Esophagus muscularis mucosa (tissue), 4 donors: ENCODE measurements around the gene HCST. TPM values are rescaled to one million over a fixed set of nuclear protein-coding genes. Genes with fewer than 3 reads are reported as not detected.

Experiments
- DNase-seq: peaks from one replicate; pipeline ENCODE4 v3.0.0-alpha.2; 2017; ENCODE audit errors: extremely low spot score
- H3K27ac ChIP-seq, 4 donors: fragments of 200-600 bp; sonication (generic); replicated peaks in 1 of 4; 1 replicate in 3 of 4; 2 replicates in 1 of 4; pipeline ENCODE4 v1.5.1; 2016 to 2019; ENCODE audit warnings: mild to moderate bottlenecking in 1 of 4
- H3K27me3 ChIP-seq, 4 donors: fragments of 200-600 bp; sonication (generic); one replicate each; pipeline versions ENCODE4 v1.5.1 to v1.6.0; 2016 to 2019
- H3K36me3 ChIP-seq, 4 donors: fragments of 200-600 bp; sonication (generic); one replicate each; pipeline ENCODE4 v1.5.1; 2016 to 2019
- H3K4me1 ChIP-seq, 4 donors: fragments of 200-600 bp; sonication (generic); one replicate each; pipeline ENCODE4 v1.5.1; 2016 to 2019
- H3K4me3 ChIP-seq, 4 donors: fragments of 200-600 bp; sonication (generic); 1 replicate in 2 of 4; 2 replicates in 2 of 4; pipeline ENCODE4 v1.5.1; 2016 to 2019; ENCODE audit warnings: mild to moderate bottlenecking in 4 of 4, moderate library complexity in 1 of 4
- H3K9me3 ChIP-seq, 4 donors: fragments of 200-600 bp; sonication (generic); 1 replicate in 3 of 4; 2 replicates in 1 of 4; pipeline ENCODE4 v1.5.1; 2016 to 2019
- CTCF ChIP-seq, 3 experiments: fragments of 200-600 bp in 2 of 3; fragments of 450-650 bp in 1 of 3; sonication (generic) in 2 of 3; IDR thresholded peaks; one replicate each; pipeline ENCODE4 v1.5.1; 2017 to 2019; ENCODE audit warnings: antibody characterized with exemption in 3 of 3, mild to moderate bottlenecking in 2 of 3, moderate library complexity in 1 of 3
- EP300 ChIP-seq: sonication (generic); formaldehyde crosslinking; IDR thresholded peaks from one replicate; pipeline ENCODE4 v1.6.1; 2017; ENCODE audit warnings: antibody characterized with exemption
- POLR2A ChIP-seq: fragments of 450-650 bp; IDR thresholded peaks from one replicate; pipeline ENCODE4 v1.6.1; 2017; ENCODE audit warnings: antibody characterized with exemption, moderate library complexity, mild to moderate bottlenecking, low read depth
- POLR2AphosphoS5 ChIP-seq, 2 donors: sonication (generic); formaldehyde crosslinking; IDR thresholded peaks; one replicate each; pipeline ENCODE4 v1.6.1; 2017; ENCODE audit warnings: antibody characterized with exemption in 2 of 2
- WGBS: methylation state at CpG from one replicate; pipeline ENCODE4 v1.1.5; 2018; 5-methylcytosine and 5-hydroxymethylcytosine counted together
- intact Hi-C: fragments of 100-400 bp; cut with DNase I; formaldehyde crosslinking; loops from one replicate; pipeline ENCODE4 v1.15.1; 2023
- total RNA-seq, 4 donors: library from RNA; depleted of rRNA; stranded (reverse); fragments of >200 nt; gene quantifications; one replicate each; pipeline versions ENCODE4 v1.1.0 to v1.2.1, GENCODE V29; 2016

Gene HCST
- total RNA-seq, 4 donors from 2014 or later: 3.7 to 14.6 TPM; not detected in 2

GRCh38 chr19:35874392-35874930 is 27.9 kb upstream of the HCST start:
- H3K27ac ChIP-seq: no peak overlapping the region
- H3K36me3 ChIP-seq: no peaks in the 10 kb centered on the region
- intact Hi-C loops: no loop called here
- H3K4me1 ChIP-seq: peaks cover 7 to 13% (median 11%) of the 10 kb centered on the region in 4 donors
- peaks cover 0 to 52% (median 7%) of the 10 kb centered on the region in 4 donors for H3K27me3 ChIP-seq
- no peaks in the 10 kb centered on the region for H3K9me3 ChIP-seq
- 94% methylated on average over 28 of the region's 32 CpGs for WGBS
- no peak for DNase-seq
- H3K4me3 ChIP-seq: no peak overlapping the region
- no peak for TF ChIP-seq POLR2A
- no peak for TF ChIP-seq EP300
- no peak for TF ChIP-seq CTCF (IDR thresholded peaks at IDR 0.05)
- no peak for TF ChIP-seq POLR2AphosphoS5 (IDR thresholded peaks at IDR 0.05)

- H3K4me3 ChIP-seq: no peak overlapping the region
- H3K4me1 ChIP-seq: peaks cover 0 to 9% (median 5%) of the 10 kb centered on the region in 4 donors
- DNase-seq: no peak
- TF ChIP-seq EP300 (no peak), POLR2AphosphoS5 (IDR thresholded peaks at IDR 0.05) (no peak)
- H3K27ac ChIP-seq: no peak overlapping the region
- no peaks in the 10 kb centered on the region for H3K36me3 ChIP-seq
- peaks cover 0 to 32% (median 0%) of the 10 kb centered on the region in 4 donors for H3K27me3 ChIP-seq
- intact Hi-C loops: no loop called here
- no peaks in the 10 kb centered on the region for H3K9me3 ChIP-seq
- WGBS: 39% methylated on average over 18 of the region's 23 CpGs
Observed at GRCh38 chr19:35879068-35879467, 23.3 kb upstream of the HCST start.

- peak; percentile 23 to 66 for TF ChIP-seq POLR2AphosphoS5 (IDR thresholded peaks at IDR 0.05)
- no peak for TF ChIP-seq EP300
- Histone ChIP-seq H3K9me3 (no peaks in the 10 kb centered on the region), H3K27ac (no peak overlapping the region), H3K27me3 (peaks cover 0 to 32% (median 0%) of the 10 kb centered on the region in 4 donors), H3K36me3 (no peaks in the 10 kb centered on the region), H3K4me1 (peaks cover 0 to 9% (median 5%) of the 10 kb centered on the region in 4 donors), H3K4me3 (no peak overlapping the region)
- 4% methylated on average over 23 of the region's 28 CpGs for WGBS
- intact Hi-C loops: loop anchor here (10.0 kb wide), 1 partner anchor 105 kb away; the partner anchor contains the start of gene ARHGAP33
- DNase-seq: no peak
Observed at GRCh38 chr19:35879770-35880317, 22.5 kb upstream of the HCST start.

GRCh38 chr19:35882114-35882832 is 20.1 kb upstream of the HCST start:
- 30% methylated on average over 8 of the region's 8 CpGs for WGBS
- DNase-seq: no peak
- intact Hi-C loops: loop anchor here (1.0 to 10.0 kb wide), 2 partner anchors 49 to 107 kb away; partner anchors contain the start of gene ARHGAP33
- Histone ChIP-seq H3K4me1 (peaks cover 0 to 9% (median 5%) of the 10 kb centered on the region in 4 donors), H3K27me3 (peaks cover 0 to 32% (median 0%) of the 10 kb centered on the region in 4 donors), H3K4me3 (no peak overlapping the region), H3K9me3 (no peaks in the 10 kb centered on the region), H3K36me3 (peaks cover 0 to 9% (median 1%) of the 10 kb centered on the region in 4 donors), H3K27ac (no peak overlapping the region)
- TF ChIP-seq POLR2AphosphoS5 (IDR thresholded peaks at IDR 0.05) (peak in 1 of 2 donors; percentile 23), EP300 (no peak), CTCF (IDR thresholded peaks at IDR 0.05) (peak; percentile 60 to 68 (median 66))

- H3K4me3 ChIP-seq: no peak overlapping the region
- no peak overlapping the region for H3K27ac ChIP-seq
- H3K27me3 ChIP-seq: peaks cover 0 to 18% (median 0%) of the 10 kb centered on the region in 4 donors
- no peaks in the 10 kb centered on the region for H3K9me3 ChIP-seq
- TF ChIP-seq POLR2AphosphoS5 (IDR thresholded peaks at IDR 0.05): no peak
- TF ChIP-seq POLR2A: no peak
- TF ChIP-seq CTCF (IDR thresholded peaks at IDR 0.05): no peak
- no peak for TF ChIP-seq EP300
- intact Hi-C loops: loop anchor here (10.0 kb wide), 1 partner anchor 109 kb away; the partner anchor contains the start of gene ARHGAP33
- 66% methylated on average over 2 of the region's 2 CpGs for WGBS
- peaks cover 11 to 25% (median 15%) of the 10 kb centered on the region in 4 donors for H3K36me3 ChIP-seq
- DNase-seq: no peak
- H3K4me1 ChIP-seq: peaks cover 0 to 9% (median 5%) of the 10 kb centered on the region in 4 donors
Observed at GRCh38 chr19:35883882-35884281, 18.4 kb upstream of the HCST start.
